22Rv1 (cell line): Measurements from ENCODE around the gene SLC44A2.
A peak's percentile ranks its signal among the peaks of the same experiment; 100 is the strongest.

Experiments used
- H3K27ac ChIP-seq: fragments of 450-650 bp; 2 replicates; pipeline ENCODE4 v1.5.1; 2017
- CTCF ChIP-seq: fragments of 450-650 bp; IDR thresholded peaks from 2 replicates; pipeline ENCODE4 v1.5.1; 2017; ENCODE audit warnings: mild to moderate bottlenecking
- ZFX ChIP-seq: fragments of 450-650 bp; IDR thresholded peaks from 2 replicates; pipeline ENCODE4 v1.6.1; 2017; ENCODE audit warnings: antibody characterized with exemption, borderline replicate concordance

SLC44A2 gene

GRCh38 chr19:10625003-10625761, at the start of gene SLC44A2:
Gene SLC44A2 (plus strand): TSS chr19:10625553. CDS start chr19:10625634, 81 bp downstream.
- H3K27ac ChIP-seq, result peak within 1 kb of the TSS; percentile 92

GRCh38 chr19:10577951-10578350, 47.4 kb upstream of the SLC44A2 start:
- no peak overlapping the region for H3K27ac ChIP-seq
- TF ChIP-seq ZFX (no peak), CTCF (no peak)

More at GRCh38 chr19:10625003-10625761, at the start of gene SLC44A2:
- no peak for TF ChIP-seq CTCF
- no peak for TF ChIP-seq ZFX

- H3K27ac ChIP-seq, result no peak overlapping the region
- TF ChIP-seq ZFX (no peak), CTCF (peak; percentile 96)
Measured at GRCh38 chr19:10580979-10581631, 44.2 kb upstream of the SLC44A2 start.

- TF ChIP-seq CTCF, result no peak
- TF ChIP-seq ZFX, result no peak
- 0 out of 2 replicates have a peak overlapping the region, but pooled peaks have one; percentile 4 for H3K27ac ChIP-seq
Measured at GRCh38 chr19:10582091-10582490, 43.3 kb upstream of the SLC44A2 start.

- no peak overlapping the region for H3K27ac ChIP-seq
- TF ChIP-seq ZFX, result no peak
- TF ChIP-seq CTCF, result no peak
Measured at GRCh38 chr19:10583036-10583776, 42.1 kb upstream of the SLC44A2 start.

GRCh38 chr19:10586396-10586795, 39.0 kb upstream of the SLC44A2 start:
- TF ChIP-seq CTCF (no peak), ZFX (no peak)
- peak overlapping the region; percentile 71 for H3K27ac ChIP-seq
